ENCODE data around the gene MCF2L. TPM values are rescaled to one million over a fixed set of nuclear protein-coding genes. Genes with fewer than 3 reads are reported as not detected.

The MCF2L gene
- total RNA-seq, 1 donor from 2014 or later: 40.4 TPM

DNA sequence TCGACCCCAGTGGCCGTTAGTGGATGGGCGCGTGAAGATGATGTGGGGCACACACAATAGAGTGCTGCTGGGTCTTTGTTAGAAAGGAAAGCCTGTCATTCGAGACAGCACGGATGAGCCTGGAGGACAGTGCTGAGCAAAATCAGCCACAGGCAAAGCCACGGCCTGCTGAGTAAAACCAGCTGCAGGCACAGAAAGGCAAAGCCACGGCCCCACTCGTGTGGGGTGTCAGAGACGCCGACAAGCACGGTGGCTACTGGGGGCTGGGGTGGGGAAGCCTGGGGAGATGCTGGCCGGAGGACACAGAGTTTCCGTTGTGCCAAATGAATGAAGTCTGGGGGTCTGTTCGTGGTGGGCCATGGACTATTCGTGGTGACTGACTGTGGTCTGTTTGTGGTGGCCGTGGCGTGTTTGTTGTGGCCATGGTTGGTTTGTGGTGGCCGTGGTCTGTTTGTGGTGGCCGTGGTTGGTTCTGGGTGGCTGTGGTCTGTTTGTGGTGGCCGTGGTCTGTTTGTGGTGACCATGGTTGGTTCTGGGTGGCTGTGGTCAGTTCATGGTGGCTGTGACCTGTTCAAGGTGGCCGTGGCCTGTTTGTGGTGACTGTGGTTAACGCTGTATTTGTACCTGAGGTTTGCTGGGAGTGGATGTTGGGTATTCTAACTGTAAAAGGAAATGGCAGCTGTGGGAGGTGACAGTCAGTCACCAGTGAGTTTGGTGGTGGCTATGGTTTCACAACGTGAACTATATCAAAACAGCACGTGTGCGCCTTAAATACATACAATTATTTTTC, 36.3 kb downstream of the MCF2L start:
- Histone ChIP-seq H4K20me1 (ENCODE audit: low read depth) (peaks cover 35% of the 10 kb centered on the region), H3K4me2 (no peak overlapping the region), H3K4me3 (no peak overlapping the region), H3K4me1 (peaks cover 23% of the 10 kb centered on the region), H3K79me2 (ENCODE audit: low read depth) (peaks cover 20% of the 10 kb centered on the region), H3K27me3 (no peaks in the 10 kb centered on the region), H3K9me3 (ENCODE audit: low read depth) (no peaks in the 10 kb centered on the region), H3K27ac (no peak overlapping the region), H3K9ac (no peak overlapping the region), H2AFZ (replicated peaks) (no peak overlapping the region), H3F3A (ENCODE audit: low read depth) (peaks cover 17% of the 10 kb centered on the region), H3K36me3 (no peaks in the 10 kb centered on the region)
- peaks cover 6% of the 10 kb centered on the region for H3K27me3 Mint-ChIP-seq (ENCODE audit: insufficient read depth, low read depth)
- H3K36me3 Mint-ChIP-seq: peaks cover 23% of the 10 kb centered on the region
- H3K4me1 Mint-ChIP-seq: peaks cover 31% of the 10 kb centered on the region
- DNase-seq (ENCODE audit: low spot score): no peak
- H3K27ac Mint-ChIP-seq: peak overlapping the region; percentile 33
- TF ChIP-seq EZH2 (IDR thresholded peaks at IDR 0.05) (no peak), EZH2phosphoT487 (IDR thresholded peaks at IDR 0.05) (no peak)
- TF ChIP-seq, protein P1, sequence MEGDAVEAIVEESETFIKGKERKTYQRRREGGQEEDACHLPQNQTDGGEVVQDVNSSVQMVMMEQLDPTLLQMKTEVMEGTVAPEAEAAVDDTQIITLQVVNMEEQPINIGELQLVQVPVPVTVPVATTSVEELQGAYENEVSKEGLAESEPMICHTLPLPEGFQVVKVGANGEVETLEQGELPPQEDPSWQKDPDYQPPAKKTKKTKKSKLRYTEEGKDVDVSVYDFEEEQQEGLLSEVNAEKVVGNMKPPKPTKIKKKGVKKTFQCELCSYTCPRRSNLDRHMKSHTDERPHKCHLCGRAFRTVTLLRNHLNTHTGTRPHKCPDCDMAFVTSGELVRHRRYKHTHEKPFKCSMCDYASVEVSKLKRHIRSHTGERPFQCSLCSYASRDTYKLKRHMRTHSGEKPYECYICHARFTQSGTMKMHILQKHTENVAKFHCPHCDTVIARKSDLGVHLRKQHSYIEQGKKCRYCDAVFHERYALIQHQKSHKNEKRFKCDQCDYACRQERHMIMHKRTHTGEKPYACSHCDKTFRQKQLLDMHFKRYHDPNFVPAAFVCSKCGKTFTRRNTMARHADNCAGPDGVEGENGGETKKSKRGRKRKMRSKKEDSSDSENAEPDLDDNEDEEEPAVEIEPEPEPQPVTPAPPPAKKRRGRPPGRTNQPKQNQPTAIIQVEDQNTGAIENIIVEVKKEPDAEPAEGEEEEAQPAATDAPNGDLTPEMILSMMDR (IDR thresholded peaks at IDR 0.05): no peak
- H3K9me3 Mint-ChIP-seq: peaks cover 9% of the 10 kb centered on the region
- peak overlapping the region; percentile 50 for H3K4me3 Mint-ChIP-seq

DNA sequence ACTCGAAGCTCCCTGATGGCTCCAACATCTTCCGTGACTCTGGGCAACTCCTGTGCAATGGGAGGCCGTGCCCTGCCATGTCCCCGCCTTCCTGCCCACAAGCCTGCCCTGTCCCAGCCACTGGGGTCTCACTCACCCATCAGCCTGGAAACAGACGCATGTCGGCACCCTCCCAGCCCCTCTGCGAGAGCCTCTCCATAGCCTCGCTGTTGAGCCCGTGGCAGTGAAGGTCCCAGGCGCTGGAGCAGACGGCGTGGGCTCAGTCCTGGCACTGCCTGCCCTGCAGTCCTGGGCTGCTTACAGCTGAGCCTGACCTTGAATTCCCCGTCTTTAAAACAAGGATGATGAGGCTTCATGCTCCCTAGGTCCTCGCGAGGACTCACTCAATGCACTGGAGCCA, 37.0 kb downstream of the MCF2L start:
- Histone ChIP-seq H3K27me3 (no peaks in the 10 kb centered on the region), H2AFZ (replicated peaks) (no peak overlapping the region), H3K4me3 (no peak overlapping the region), H3K79me2 (ENCODE audit: low read depth) (peaks cover 20% of the 10 kb centered on the region), H3F3A (ENCODE audit: low read depth) (peaks cover 11% of the 10 kb centered on the region), H3K9ac (no peak overlapping the region), H3K27ac (no peak overlapping the region), H3K4me2 (no peak overlapping the region), H3K9me3 (ENCODE audit: low read depth) (no peaks in the 10 kb centered on the region), H3K4me1 (peaks cover 17% of the 10 kb centered on the region), H4K20me1 (ENCODE audit: low read depth) (peaks cover 27% of the 10 kb centered on the region), H3K36me3 (no peaks in the 10 kb centered on the region)
- Mint-ChIP-seq H3K36me3 (peaks cover 26% of the 10 kb centered on the region), H3K4me3 (no peak overlapping the region), H3K4me1 (peaks cover 27% of the 10 kb centered on the region), H3K27ac (no peak overlapping the region), H3K9me3 (peaks cover 13% of the 10 kb centered on the region), H3K27me3 (ENCODE audit: insufficient read depth, low read depth) (peaks cover 6% of the 10 kb centered on the region)
- DNase-seq (ENCODE audit: low spot score): no peak
- no peak for TF ChIP-seq EZH2 (IDR thresholded peaks at IDR 0.05)
- no peak for TF ChIP-seq EZH2phosphoT487 (IDR thresholded peaks at IDR 0.05)

DNA sequence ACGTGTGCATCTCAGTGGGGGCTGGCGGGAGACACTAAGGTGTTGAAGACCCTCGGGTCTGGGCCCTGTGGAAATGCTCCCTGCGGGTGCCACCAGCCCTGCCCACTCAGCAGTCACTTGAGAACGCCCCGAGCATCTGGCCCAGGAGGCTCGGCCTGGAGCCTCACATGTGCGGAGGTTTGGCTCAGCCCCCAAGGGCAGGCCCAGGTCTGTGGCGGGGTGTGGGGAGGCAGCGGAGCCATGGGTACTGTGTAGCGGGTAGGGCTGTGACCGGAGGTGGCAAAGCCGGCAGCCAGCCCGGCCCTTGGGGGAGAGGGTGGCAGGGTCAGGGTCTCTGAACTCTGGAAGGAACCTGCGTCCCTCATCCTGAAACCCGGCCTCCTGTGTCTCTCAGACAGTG, 37.6 kb downstream of the MCF2L start:
- Histone ChIP-seq H3K27me3 (no peaks in the 10 kb centered on the region), H3K9me3 (ENCODE audit: low read depth) (no peaks in the 10 kb centered on the region), H3F3A (ENCODE audit: low read depth) (peaks cover 5% of the 10 kb centered on the region), H3K27ac (no peak overlapping the region), H3K79me2 (ENCODE audit: low read depth) (peaks cover 20% of the 10 kb centered on the region), H3K36me3 (no peaks in the 10 kb centered on the region), H3K4me2 (no peak overlapping the region), H4K20me1 (ENCODE audit: low read depth) (peaks cover 21% of the 10 kb centered on the region), H3K4me1 (peaks cover 10% of the 10 kb centered on the region), H2AFZ (replicated peaks) (no peak overlapping the region), H3K9ac (no peak overlapping the region), H3K4me3 (no peak overlapping the region)
- peaks cover 31% of the 10 kb centered on the region for H3K36me3 Mint-ChIP-seq
- peaks cover 24% of the 10 kb centered on the region for H3K4me1 Mint-ChIP-seq
- TF ChIP-seq EZH2phosphoT487 (IDR thresholded peaks at IDR 0.05): no peak
- TF ChIP-seq, protein P1 (IDR thresholded peaks at IDR 0.05): no peak
- no peak for TF ChIP-seq EZH2 (IDR thresholded peaks at IDR 0.05)
- H3K27ac Mint-ChIP-seq: no peak overlapping the region
- no peak overlapping the region for H3K4me3 Mint-ChIP-seq
- peaks cover 8% of the 10 kb centered on the region for H3K27me3 Mint-ChIP-seq (ENCODE audit: insufficient read depth, low read depth)
- H3K9me3 Mint-ChIP-seq: peaks cover 17% of the 10 kb centered on the region
- DNase-seq (ENCODE audit: low spot score): no peak

DNA sequence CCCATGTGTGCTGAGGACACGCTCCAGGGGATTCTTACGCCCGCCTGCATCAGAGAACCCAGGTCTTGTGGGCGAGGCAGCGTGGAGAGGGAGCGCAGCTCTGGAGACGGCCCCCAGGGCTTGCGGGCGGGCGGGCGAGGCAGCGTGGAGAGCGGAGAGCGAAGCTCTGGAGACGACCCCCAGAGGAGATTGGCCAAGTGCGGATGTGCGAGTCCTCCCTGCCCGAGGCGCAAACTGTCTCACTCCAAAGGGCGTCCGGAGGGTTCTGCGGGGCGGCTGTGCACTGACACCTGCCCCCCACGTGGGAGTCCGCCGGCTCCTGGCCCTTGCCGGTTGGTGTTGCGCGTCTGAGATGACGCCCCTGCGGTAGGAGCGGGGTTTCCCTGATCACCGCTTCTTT, 39.8 kb downstream of the MCF2L start:
- peaks cover 8% of the 10 kb centered on the region for H3K79me2 ChIP-seq (ENCODE audit: low read depth)
- Mint-ChIP-seq H3K36me3 (peaks cover 31% of the 10 kb centered on the region), H3K27me3 (ENCODE audit: insufficient read depth, low read depth) (peaks cover 7% of the 10 kb centered on the region), H3K4me1 (peaks cover 21% of the 10 kb centered on the region), H3K27ac (no peak overlapping the region), H3K4me3 (no peak overlapping the region), H3K9me3 (peaks cover 17% of the 10 kb centered on the region)
- no peak overlapping the region for H2AFZ ChIP-seq (replicated peaks)
- no peaks in the 10 kb centered on the region for H3K36me3 ChIP-seq
- DNase-seq (ENCODE audit: low spot score): no peak
- H3K27ac ChIP-seq: no peak overlapping the region
- H3K4me2 ChIP-seq: no peak overlapping the region
- no peaks in the 10 kb centered on the region for H3K9me3 ChIP-seq (ENCODE audit: low read depth)
- no peak overlapping the region for H3K4me3 ChIP-seq
- peaks cover 11% of the 10 kb centered on the region for H4K20me1 ChIP-seq (ENCODE audit: low read depth)
- H3K9ac ChIP-seq: no peak overlapping the region
- H3K27me3 ChIP-seq: no peaks in the 10 kb centered on the region
- no peaks in the 10 kb centered on the region for H3F3A ChIP-seq (ENCODE audit: low read depth)
- TF ChIP-seq EZH2phosphoT487 (IDR thresholded peaks at IDR 0.05) (no peak), EZH2 (IDR thresholded peaks at IDR 0.05) (no peak)
- TF ChIP-seq, protein P1 (IDR thresholded peaks at IDR 0.05): no peak
- no peaks in the 10 kb centered on the region for H3K4me1 ChIP-seq
